ENCODE measurements around the gene MLXIP.
"Not testable (repeated sequence)": the region's sequence is repeated elsewhere in the genome, so short reads cannot be mapped to it uniquely, and the experiment has no call there.

Gene MLXIP

DNA sequence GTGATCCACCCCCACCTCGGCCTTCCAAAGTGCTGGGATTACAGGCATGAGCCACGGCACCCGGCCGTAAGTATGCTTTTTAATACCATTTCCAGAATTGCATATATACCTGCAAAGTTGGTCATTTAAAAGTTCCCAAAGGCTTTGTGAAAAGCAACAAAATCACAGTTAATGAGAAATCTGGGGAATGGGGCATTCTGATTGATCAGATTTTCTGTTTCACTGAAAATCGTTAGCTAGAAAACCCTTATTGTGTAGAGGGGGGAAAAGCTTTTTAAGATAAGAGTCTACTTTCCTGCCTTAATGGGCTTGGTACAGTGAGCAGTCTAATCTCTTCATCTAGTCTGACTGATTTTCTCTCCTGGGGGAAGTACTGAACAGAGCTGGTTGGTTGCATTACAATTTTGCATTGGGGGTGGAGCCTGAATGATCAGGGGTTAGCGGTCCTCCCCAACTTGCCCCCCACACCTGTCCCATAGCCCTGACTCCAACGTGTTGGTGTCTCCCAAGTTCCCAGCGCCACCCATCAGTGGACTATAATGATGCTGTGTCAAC, 71.6 kb downstream of the MLXIP start:
- DNase-seq, result no peak

DNA sequence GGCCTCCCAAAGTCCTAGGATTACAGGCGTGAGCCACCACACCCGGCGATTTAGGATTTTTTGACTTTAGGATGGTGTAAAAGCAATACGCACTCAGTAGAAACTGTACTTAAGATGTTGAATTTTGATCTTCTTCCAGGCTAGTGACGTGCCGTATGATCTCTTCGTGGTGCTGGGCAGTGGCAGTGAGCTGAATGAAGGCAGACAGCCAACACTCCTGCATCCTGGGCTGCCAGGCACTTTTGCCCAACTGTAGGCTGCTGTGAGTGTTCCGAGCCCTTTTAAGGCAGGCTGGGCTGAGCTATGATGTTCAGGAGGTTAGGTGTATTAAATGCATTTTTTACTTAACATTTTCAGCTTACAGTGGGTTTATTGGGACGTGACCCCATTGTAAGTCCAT, 74.2 kb downstream of the MLXIP start:
- no peak for DNase-seq

DNA sequence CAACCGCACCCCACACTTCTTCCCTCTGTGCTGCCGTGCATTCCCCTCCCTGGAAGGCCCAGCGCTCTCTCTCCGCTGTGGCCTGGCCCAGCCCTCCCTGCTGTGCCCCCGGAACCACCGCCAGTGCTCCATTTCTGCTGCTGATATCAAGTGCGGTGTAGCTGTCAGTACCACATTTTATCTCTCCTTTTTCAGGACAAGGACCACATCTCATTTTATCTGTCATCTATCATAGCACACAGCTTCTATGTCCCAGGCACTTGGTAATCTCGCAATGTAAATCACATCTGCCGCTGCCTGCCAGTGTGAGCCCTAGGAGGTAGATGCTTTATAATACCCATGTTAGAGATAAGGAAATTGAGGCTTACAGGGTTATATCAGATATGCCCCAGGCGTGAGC, 77.1 kb downstream of the MLXIP start:
- no peak for DNase-seq

DNA sequence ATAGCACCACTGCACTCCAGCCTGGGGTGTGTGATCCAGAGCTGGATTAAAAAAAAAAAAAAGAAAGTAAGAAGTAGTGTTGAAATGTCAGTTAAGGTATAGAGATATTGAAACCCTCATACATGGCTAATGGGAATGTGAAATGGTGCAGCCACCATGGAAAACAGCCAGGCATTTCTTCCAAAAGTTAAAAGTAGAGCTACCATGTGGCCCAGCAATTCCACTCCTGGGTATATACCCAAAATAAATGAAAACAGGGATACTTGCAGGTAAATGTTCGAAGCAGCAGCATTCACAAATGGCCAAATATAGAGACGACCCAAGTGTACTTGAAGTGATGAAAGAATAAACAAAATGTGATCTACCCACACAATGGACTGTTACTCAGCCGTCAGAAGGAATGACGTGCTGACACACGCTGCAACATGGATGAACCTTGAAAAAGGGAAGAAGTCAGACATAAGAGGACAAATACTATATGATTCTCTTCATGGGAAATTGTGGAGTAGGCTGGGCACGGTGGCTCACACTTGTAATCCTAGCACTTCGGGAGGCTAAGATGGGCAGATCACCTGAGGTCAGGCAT, 80.2 kb downstream of the MLXIP start:
- DNase-seq, result no peak

DNA sequence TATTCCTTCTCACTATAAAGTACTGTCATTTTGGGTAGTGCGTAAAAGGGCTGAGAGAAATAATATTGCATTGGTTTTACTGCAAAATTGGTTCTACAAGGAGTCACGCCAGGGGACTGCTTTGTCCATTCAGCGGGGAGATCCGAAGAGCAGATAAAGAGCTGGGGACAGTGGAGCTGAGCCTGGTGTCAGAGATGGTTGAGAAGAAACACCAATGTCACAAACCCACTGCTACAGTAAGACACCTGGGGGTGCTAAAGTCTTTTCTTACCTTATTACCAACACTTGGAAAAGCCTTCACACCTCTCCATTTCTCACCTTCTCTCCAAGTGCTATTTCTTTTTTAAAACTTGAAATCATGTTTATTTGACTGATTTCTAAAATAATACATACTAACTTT, 81.3 kb downstream of the MLXIP start:
- DNase-seq, result no peak

DNA sequence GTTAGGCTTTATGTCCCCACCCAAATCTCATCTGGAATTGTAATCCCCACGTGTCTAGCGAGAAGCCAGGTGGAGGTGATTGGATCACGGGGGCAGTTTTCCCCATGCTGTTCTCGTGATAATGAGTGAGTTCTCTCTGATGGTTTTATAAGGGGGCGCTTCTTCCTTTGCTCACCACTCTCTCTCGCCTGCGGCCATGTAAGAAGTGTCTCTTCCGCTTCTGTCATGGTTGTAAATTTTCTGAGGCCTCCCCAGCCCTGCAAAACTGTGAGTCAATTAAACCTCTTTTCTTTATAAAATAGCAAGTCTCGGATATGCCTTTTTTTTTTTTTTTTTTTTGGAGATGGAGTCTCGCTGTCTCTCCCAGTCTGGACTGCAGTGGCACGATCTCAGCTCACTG, 82.2 kb downstream of the MLXIP start:
- DNase-seq, result no peak

DNA sequence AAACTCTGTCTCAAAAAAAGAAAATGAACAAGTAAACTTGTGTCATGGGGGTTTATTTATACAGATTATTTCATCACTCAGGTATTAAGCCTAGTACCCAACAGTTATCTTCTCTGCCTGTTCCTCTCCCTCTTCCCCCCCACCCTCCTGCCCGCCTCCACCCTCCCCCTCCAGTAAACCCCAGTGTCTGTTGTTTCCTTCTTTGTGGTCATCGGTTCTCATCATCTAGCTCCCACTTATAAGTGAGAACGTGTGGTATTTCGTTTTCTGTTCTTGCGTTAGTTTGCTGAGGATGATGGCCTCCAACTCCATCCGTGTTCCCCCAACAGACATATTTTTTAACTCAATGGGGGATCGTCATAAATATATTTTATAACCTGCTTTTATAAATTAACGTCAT, 83.1 kb downstream of the MLXIP start:
- no peak for DNase-seq

DNA sequence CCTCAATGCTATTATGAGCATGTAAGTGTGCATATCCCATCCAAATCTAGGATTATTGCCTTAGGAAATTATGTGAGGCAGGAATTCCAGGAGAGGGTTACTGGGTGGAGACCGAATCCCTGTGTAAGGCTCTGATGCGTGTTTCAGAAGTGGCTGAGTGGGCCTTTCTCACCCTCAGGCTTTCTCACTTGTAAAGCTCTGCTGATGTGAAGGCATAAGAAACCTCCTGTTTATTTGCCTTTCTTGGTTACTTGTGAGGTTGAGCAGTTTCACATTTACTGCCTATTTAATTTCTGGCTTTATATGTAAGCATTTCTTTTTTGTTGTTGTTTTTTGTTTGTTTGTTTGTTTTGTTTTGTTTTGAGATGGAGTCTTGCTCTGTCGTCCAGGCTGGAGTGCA, 84.4 kb downstream of the MLXIP start:
- no peak for DNase-seq

DNA sequence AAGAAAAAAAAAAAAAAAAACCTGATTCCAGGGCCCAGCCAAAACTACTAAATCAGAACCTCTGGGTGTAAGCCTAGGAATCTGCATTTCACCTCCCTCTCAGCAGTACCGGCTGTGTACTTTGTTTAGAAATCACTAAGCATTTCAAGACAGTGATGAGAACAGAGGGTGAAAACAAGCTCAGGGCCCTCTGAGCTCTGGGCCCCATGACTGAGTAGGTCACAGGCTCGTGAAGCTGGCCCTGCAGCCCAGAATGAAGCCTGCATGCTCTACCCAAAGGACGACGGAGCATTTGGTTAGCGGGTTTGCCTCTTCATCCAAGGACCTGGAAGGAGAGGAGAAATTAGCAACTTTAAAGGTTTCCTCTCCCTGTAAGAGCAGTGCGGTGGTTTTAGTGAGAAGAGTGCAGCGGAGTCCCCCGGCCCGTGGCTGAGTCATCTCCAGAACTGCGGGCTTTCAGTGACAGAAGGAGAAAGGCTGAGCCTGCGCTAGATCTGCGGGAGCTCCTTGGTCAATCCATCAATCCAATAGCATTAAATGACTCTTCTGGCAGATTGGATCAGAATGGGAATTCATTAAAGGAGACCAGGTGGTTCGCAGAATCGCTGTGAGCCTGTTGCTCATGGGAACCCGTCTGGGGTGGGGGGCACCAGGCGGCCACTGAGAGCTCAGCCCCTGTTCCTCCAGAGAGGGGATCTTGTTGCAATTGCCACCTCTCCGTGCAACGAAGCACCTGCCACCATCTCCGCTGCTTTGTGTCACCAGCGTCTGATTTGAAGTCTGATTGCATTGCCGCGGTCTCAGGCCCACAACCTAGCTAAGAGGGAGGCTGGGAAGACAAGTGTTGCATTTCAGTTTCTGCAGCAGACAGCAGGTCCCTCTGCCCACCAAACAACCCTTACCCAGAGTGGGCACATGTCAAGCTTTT, 88.1 kb downstream of the MLXIP start:
- no peak for DNase-seq

DNA sequence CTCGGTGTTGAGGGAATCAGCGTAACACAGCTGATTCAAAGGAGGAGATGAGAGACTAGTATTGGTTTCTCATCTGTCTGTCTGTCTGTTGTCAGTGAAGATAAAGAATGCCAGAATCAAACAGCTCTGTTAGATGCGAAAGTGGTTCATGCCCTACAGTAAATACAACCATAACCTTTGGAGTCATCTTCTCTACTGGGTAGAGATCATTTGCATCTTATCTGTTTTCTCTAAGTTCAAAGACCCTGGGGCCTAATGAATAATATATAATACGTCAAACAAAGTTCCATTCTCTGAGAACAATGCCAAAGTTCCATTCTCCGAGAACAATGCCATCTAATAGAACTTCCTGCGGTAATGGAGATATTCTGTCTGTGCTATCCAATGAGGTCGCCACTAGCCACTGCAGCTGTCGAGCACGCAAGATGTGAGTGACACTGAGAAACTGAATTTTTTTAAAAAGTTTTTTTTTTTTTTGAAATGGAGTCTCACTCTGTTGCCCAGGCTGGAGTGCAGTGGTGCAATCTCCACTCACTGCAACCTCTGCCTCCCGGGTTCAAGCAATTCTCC, 88.9 kb downstream of the MLXIP start:
- DNase-seq, result no peak

DNA sequence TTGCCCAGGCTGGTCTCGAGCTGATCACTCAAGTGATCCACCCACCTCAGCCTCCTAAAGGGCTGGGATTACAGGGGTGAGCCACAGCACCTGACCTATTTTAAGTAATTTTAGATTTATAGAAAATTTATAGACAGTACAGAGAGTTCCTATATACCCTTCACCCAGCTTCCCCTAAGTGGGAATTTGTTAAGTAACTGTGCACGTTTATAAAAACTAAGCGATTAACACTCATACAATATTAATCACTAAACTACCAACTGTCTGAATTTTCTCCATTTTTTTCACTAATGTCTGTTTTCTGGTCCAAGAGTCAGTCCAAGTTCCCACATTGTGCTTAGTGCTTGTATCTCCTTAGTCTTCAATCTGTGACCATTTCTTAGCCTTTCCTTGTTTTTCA, 89.9 kb downstream of the MLXIP start:
- no peak for DNase-seq

DNA sequence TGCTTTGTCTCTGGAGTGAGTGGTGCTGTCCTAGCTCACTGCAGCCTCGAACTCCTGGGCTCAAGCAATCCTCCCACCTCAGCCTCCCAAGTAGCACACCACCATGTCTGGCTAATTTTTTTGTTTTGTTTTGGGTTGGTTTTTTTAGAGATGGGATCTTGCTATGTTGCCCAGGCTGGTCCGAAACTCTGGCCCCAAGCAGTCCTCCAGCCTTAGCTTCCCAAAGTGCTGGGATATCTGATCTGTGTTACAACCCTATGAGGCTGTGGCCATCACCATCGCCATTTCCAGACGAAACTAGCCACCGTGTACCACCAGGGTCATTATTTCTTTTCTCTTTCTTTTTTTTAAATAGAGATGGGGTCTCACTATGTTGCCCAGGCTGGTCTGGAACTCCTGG, 92.8 kb downstream of the MLXIP start:
- no peak for DNase-seq

DNA sequence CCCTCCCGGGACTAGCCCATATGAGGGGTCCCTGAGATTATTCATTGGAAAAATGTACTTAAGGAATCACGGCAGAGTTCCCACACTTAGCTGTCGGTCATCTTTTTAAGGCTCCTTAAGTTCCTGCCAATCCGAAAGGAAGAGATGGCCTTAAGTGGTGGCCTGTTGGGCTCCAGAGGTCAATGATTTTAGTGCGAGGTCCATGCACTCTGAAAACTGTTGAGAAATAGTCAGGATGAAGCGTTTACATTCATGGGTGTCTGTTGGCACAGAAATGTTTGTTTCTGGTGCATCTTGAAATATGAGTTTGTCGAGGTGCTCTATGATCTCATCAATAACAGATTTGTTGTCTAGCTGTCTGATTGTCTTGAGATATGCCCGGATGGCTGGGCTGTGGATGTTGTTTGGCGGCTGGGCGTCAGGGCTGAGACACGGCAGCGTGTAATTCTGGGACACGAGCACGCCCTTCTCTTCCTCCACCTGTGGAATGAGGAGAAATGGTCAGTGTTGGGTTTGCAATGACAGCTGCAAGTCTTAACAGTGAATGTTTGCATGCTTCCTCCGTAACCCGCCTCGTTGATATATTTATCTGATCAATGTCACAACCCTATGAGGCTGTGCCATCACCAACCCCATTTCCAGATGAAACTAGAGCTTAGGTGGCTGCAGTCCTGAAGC, 93.8 kb downstream of the MLXIP start:
- no peak for DNase-seq

DNA sequence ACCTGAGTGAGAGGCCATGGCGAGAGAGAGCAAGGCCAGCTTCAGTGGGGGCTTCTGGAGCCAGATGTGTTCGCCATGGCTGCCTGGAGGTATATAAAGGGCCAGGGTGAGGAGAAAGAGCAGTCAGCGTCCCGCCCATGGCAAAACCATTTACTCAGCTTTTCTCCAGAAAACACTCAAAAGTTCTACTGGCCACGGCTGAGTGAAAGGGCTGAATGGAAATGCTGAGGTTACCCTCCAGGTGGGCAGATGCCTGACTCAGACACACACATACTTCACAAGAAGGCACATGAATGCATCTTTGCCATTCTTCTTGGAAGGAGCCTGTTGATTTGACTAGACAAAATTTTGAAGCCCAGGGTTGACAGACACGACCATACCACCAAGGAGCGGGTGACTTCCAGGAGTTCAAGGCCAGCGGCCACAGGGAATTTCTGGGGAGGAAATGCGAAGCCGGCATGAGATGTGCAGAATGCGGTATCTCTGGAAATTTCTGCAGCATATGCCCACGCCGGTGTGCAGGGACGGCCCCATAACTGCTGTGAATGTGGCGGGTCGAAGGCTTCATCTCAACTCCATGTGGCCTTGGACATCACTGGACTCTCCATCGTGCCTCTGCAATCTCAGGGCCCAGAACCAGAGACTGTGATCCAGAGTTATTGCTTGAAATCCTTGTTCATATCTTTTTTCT, 95.7 kb downstream of the MLXIP start, which contains the start of gene IL31:
IL31 (minus strand) TSS at position 67 of the 691 bp plus-strand sequence; CDS start at position 18, 49 bp downstream.
- DNase-seq, result no peak

DNA sequence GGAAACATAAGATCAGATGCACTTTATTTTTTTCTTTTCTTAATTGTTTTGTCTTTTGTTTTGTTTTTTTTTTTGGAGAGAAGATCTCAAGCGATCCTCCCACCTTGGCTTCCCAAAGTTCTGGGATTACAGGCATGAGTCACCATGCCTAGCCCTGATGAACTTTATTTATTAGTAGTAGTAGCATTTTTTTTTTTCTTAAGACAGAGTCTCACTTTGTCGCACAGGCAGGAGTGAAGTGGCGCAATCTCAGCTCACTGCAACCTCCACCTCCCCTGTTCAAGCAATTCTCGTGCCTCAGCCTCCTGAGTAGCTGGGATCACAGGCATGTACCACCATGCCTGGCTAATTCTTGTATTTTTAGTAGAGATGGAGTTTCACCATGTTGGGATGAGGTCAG, 97.9 kb downstream of the MLXIP start:
- not testable (repeated sequence) for DNase-seq

DNA sequence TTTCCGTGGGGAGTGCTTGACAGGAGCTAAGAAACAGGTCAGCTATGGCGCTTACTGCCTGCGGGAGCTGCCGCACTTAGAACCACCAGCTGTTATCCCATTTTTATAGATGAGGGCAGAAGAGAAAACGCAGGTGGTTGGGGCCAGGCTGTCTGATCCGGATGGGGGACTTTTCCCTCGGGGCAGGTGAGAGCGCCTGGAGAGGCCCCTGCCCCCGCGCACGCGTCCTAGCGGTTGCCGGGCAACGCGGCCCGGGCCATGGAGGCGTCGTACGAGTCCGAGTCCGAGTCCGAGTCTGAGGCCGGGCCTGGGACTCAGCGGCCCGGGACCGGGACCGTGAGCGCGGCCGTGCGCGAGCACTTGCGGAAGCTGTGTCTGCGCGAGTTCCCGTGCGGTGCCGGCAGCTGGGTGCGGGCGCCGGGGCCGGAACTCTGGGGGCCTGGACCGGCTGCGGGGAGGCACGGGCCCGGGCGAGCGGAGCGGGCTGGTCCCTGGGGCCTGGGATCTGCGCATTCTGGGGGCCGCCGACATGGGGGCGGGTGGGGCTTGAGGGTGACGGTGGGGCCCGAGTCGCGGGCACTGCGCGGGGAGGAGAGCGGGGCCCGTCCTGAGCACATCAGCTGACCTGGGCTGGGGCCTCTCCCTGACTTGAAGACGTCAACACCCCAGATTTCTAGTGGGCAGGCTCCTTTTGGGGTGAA, 104.5 kb downstream of the MLXIP start, which contains the start of gene LRRC43:
LRRC43 (plus strand) TSS at position 237 of the 701 bp plus-strand sequence; CDS start at position 259, 22 bp downstream.
- DNase-seq, result peak; percentile 45 to 77 (median 64)

DNA sequence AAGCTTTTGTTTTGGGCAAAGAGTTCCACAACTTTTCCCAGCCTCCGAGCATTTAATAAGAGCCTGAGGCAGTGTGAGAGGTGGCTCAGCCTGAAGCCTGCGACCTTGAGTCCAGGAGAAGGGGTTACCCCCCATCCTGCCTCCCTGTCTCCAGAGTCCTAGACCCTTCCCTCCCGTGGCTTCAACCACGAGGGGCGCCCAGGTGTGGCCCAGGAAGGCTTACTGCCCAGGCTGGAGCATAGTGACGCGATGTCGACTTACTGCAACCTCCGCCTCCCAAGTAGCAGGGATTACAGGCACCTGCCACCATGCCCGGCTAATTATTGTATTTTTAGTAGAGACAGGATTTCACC, 105.0 kb downstream of the MLXIP start:
- DNase-seq, result no peak

DNA sequence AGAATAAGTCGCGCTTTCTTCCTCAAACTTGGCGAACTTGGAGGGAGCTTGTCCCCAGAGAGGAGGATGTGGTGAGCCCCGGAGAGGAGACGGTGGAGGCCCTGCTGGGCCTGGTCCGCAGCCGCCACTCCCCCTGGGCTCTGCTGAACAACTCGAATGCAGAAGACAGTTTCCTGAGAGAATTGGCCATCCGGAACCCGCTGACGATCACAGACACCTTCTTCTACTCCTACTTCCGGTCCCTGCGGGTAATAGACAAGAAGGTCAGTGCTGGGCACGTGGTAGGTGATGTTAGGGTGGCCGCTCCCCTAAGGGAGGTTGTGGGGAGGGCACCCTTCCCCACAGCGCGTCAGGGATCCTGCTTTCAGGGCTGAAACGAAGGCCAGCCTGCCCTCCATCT, 106.0 kb downstream of the MLXIP start:
- peak; percentile 22 to 53 (median 40) for DNase-seq

DNA sequence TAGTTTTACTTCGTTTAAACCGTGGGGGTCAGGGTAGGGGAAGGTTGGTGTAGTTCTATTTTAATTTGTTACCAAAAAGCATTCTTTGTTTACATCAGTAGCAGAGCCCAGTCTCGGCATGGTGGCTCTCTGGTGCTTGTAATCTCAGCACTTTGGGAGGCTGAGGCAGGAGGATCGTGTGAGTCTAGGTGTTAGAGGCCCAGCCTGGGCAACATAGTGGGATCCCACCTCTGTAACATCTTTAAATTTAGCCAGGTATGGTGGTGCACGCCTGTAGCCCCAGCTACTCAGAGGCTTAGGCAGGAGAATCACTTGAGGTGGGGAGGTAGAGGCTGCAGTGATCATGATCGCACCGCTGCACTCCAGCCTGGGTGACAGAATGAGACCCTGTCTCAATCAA, 106.5 kb downstream of the MLXIP start:
- DNase-seq, result no peak

DNA sequence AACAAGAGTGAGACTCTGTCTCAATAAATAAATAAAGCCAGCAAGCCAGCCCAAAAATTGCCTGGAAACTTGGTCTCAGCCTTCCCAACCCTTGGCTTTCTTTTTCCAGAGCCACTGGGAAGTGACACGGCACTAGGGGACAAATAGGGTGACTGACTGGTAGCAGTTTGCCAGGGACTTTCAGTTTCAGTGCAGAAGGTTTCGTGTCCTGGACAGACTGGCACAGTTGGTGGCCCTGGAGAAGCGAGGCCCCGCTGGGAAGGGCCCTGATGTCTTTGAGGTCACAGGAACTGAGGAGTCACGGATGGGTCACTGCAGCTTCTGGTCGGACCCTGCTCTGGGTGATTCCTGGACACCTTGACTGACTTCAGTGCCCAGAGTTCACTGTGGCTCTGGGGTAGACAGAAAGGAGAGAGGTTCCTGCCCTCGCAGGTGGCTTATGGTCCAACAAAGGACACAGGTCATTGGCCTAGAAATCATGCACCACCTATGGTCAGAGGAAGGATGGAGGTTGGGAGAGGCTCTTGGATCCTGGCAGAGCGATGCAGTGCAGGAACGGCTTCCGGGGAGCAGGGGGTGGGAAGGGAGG, 107.0 kb downstream of the MLXIP start:
- DNase-seq, result no peak

DNA sequence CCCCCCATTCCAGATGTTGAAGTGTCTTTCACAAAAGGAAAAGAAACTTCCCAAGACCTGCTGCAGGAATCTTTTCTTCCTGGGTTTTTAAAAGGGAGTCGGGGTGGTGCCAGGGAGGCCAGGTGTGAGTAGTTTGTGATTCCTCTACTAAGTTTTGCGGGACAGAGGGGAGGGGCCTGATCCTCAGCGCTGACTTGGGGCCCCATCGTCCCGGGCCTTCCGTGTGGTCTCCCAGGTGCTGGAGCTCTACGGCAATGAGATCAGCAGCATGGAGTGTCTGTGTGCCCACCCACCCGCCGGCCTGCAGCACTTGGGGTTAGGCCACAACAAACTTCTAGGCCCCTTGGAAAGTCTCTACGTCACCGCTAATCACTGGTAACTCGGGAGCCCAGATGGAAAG, 108.9 kb downstream of the MLXIP start:
- no peak for DNase-seq
